Upper lobe of left lung (tissue), 6 donors: ENCODE measurements around the gene CCDC3. TPM values are rescaled to one million over a fixed set of nuclear protein-coding genes. Genes with fewer than 3 reads are reported as not detected.

ENCODE experiments used
- ATAC-seq, 2 donors: fragments of 200-7000 bp; cut with Tn5 transposase; one replicate each; pipeline ENCODE4 v1.9.1; 2022; ENCODE audit warnings: mild to moderate bottlenecking in 2 of 2, moderate library complexity in 2 of 2; ENCODE audit not compliant: low FRiP score in 2 of 2
- DNase-seq, 2 donors: peaks; one replicate each; pipeline ENCODE4 v3.0.0-alpha.2; 2019 to 2020
- H3K27ac ChIP-seq, 4 donors: fragments of 200-600 bp; sonication (generic); one replicate each; pipeline ENCODE4 v1.5.1; 2016 to 2019
- H3K27me3 ChIP-seq, 4 donors: fragments of 200-600 bp; sonication (generic); one replicate each; pipeline ENCODE4 v1.5.1; 2017 to 2019
- H3K36me3 ChIP-seq, 4 donors: fragments of 200-600 bp; sonication (generic); one replicate each; pipeline ENCODE4 v1.5.1; 2016 to 2019
- H3K4me1 ChIP-seq, 4 donors: fragments of 200-600 bp; sonication (generic); one replicate each; pipeline ENCODE4 v1.5.1; 2018 to 2019
- H3K4me3 ChIP-seq, 4 donors: fragments of 200-600 bp; sonication (generic); one replicate each; pipeline ENCODE4 v1.5.1; 2017 to 2019; ENCODE audit warnings: mild to moderate bottlenecking in 2 of 4, moderate library complexity in 1 of 4
- H3K9me3 ChIP-seq, 4 donors: fragments of 200-600 bp; sonication (generic); one replicate each; pipeline ENCODE4 v1.5.1; 2018 to 2019
- EP300 ChIP-seq, 4 donors: sonication (generic); formaldehyde crosslinking; IDR thresholded peaks; one replicate each; pipeline ENCODE4 v1.5.1; 2017; ENCODE audit warnings: antibody characterized with exemption in 4 of 4, control low read depth in 2 of 4
- POLR2A ChIP-seq, 4 donors: fragments of 450-650 bp; IDR thresholded peaks; one replicate each; pipeline ENCODE4 v1.5.1; 2016 to 2017; ENCODE audit warnings: antibody characterized with exemption in 4 of 4, mild to moderate bottlenecking in 2 of 4
- POLR2AphosphoS5 ChIP-seq, 2 donors: sonication (generic); formaldehyde crosslinking; IDR thresholded peaks; one replicate each; pipeline ENCODE4 v1.5.1; 2017; ENCODE audit warnings: antibody characterized with exemption in 2 of 2
- WGBS, 2 donors: methylation state at CpG; one replicate each; pipeline ENCODE4 v1.1.5; 2017 to 2018; 5-methylcytosine and 5-hydroxymethylcytosine counted together
- total RNA-seq, 6 donors: library from RNA; depleted of rRNA in 4 of 6; stranded (reverse); fragments of >200 nt in 4 of 6; gene quantifications; one replicate each; pipeline versions ENCODE4 v1.1.0 to v1.2.1, GENCODE V29; 2016 to 2021
- TF ChIP-seq, protein P1 (sequence below), 6 experiments: fragments of 450-650 bp in 4 of 6; fragments of 200-600 bp in 2 of 6; sonication (generic) in 2 of 6; IDR thresholded peaks; one replicate each; pipeline ENCODE4 v1.5.1; 2016 to 2019; ENCODE audit warnings: antibody characterized with exemption in 6 of 6
- donor health status: DM: no; HTN: no; CAD: no; lungs with moderate emphysema.
- donor health status: DM: no; HTN: yes; CAD: no; lungs with severe emphysema.

The CCDC3 gene
- total RNA-seq, 6 donors from 2014 or later = 0.98 to 13.1 (median 5.7) TPM

DNA sequence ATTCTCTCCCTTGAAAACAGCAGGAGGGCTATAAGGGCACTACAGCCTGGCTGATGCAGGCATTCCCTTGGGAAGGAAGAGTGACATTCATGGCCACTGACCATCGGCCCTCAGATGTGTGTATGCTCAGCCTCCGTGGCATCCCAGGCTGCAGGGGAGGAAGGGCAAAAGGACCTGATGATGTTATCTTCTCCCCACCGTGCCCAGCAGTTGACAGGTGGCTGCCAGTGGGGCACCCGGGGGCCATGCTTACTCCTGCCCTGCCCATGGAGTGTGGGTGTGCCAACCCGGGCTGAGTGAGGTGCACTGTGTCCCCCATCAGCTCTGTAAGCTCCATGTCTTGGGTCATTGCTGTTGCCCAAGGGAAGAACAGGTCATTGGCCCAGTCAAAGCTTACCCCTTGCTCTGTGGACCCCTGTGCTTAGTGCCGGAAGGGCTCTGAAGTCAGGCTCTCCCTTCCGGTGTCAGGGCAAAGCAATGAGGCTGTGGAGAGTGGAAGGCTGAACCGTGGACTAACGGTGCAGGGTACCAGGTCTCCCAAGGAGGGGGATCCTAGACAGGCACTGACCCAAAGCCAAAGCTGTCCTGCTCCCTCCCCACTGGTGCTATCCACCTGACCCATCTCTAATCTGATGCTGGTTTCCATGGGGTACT is 92.2 kb downstream of the CCDC3 start:
- DNase-seq (peak in 1 of 2 donors; percentile 38), ATAC-seq (peak in 1 of 2 donors; percentile 33)
- no peak for TF ChIP-seq POLR2AphosphoS5 (IDR thresholded peaks at IDR 0.05)
- TF ChIP-seq POLR2A (IDR thresholded peaks at IDR 0.05) = no peak
- TF ChIP-seq EP300 (IDR thresholded peaks at IDR 0.05) = no peak
- TF ChIP-seq, protein P1, sequence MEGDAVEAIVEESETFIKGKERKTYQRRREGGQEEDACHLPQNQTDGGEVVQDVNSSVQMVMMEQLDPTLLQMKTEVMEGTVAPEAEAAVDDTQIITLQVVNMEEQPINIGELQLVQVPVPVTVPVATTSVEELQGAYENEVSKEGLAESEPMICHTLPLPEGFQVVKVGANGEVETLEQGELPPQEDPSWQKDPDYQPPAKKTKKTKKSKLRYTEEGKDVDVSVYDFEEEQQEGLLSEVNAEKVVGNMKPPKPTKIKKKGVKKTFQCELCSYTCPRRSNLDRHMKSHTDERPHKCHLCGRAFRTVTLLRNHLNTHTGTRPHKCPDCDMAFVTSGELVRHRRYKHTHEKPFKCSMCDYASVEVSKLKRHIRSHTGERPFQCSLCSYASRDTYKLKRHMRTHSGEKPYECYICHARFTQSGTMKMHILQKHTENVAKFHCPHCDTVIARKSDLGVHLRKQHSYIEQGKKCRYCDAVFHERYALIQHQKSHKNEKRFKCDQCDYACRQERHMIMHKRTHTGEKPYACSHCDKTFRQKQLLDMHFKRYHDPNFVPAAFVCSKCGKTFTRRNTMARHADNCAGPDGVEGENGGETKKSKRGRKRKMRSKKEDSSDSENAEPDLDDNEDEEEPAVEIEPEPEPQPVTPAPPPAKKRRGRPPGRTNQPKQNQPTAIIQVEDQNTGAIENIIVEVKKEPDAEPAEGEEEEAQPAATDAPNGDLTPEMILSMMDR (IDR thresholded peaks at IDR 0.05) = no peak

GRCh38 chr10:12908773-12909172 is 92.7 kb downstream of the CCDC3 start:
- no peaks in the 10 kb centered on the region for H3K36me3 ChIP-seq
- DNase-seq = no peak
- ATAC-seq = no peak
- H3K4me3 ChIP-seq = no peak overlapping the region
- no peak for TF ChIP-seq POLR2A (IDR thresholded peaks at IDR 0.05)
- no peak for TF ChIP-seq EP300 (IDR thresholded peaks at IDR 0.05)
- no peaks in the 10 kb centered on the region for H3K4me1 ChIP-seq
- H3K27me3 ChIP-seq = no peaks in the 10 kb centered on the region
- no peaks in the 10 kb centered on the region for H3K9me3 ChIP-seq
- 87 to 94% methylated on average over 4 of the region's 4 CpGs for WGBS, 2 donors
- no peak overlapping the region for H3K27ac ChIP-seq

More for the DNA sequence above, 92.2 kb downstream of the CCDC3 start:
- H3K4me1 ChIP-seq = no peaks in the 10 kb centered on the region
- H3K36me3 ChIP-seq = no peaks in the 10 kb centered on the region
- no peaks in the 10 kb centered on the region for H3K27me3 ChIP-seq
- no peak overlapping the region for H3K4me3 ChIP-seq
- peak overlapping the region in 1 of 4 donors; percentile 1 for H3K27ac ChIP-seq
- no peaks in the 10 kb centered on the region for H3K9me3 ChIP-seq
- 76 to 93% methylated on average over 6 to 9 of the region's 9 CpGs for WGBS, 2 donors

GRCh38 chr10:12907656-12908055 is 93.9 kb downstream of the CCDC3 start:
- Histone ChIP-seq H3K9me3 (no peaks in the 10 kb centered on the region), H3K27ac (no peak overlapping the region), H3K4me3 (no peak overlapping the region), H3K36me3 (no peaks in the 10 kb centered on the region), H3K4me1 (no peaks in the 10 kb centered on the region), H3K27me3 (no peaks in the 10 kb centered on the region)
- ATAC-seq (no peak), DNase-seq (no peak)
- TF ChIP-seq, protein P1 (IDR thresholded peaks at IDR 0.05) = no peak
- TF ChIP-seq POLR2A (IDR thresholded peaks at IDR 0.05) (no peak), EP300 (IDR thresholded peaks at IDR 0.05) (no peak), POLR2AphosphoS5 (IDR thresholded peaks at IDR 0.05) (no peak)
- WGBS, 2 donors = 71 to 72% methylated on average over 4 of the region's 4 CpGs

- Histone ChIP-seq H3K27me3 (no peaks in the 10 kb centered on the region), H3K4me3 (no peak overlapping the region), H3K36me3 (no peaks in the 10 kb centered on the region), H3K4me1 (no peaks in the 10 kb centered on the region), H3K27ac (peak overlapping the region in 2 of 4 donors; percentile 4 to 7), H3K9me3 (no peaks in the 10 kb centered on the region)
- no peak for ATAC-seq
- TF ChIP-seq POLR2A (IDR thresholded peaks at IDR 0.05) (no peak), POLR2AphosphoS5 (IDR thresholded peaks at IDR 0.05) (peak in 1 of 2 donors; percentile 23), EP300 (IDR thresholded peaks at IDR 0.05) (no peak)
- TF ChIP-seq, protein P1 (IDR thresholded peaks at IDR 0.05) = no peak
- peak in 1 of 2 donors; percentile 48 for DNase-seq
- WGBS, 2 donors = 47 to 63% methylated on average over 13 of the region's 13 CpGs
Observed at GRCh38 chr10:12906051-12906541, 95.4 kb downstream of the CCDC3 start.

- H3K4me3 ChIP-seq = no peak overlapping the region
- WGBS, 2 donors = 78 to 87% methylated on average over 5 of the region's 5 CpGs
- DNase-seq = no peak
- TF ChIP-seq EP300 (IDR thresholded peaks at IDR 0.05) (no peak), POLR2A (IDR thresholded peaks at IDR 0.05) (no peak), POLR2AphosphoS5 (IDR thresholded peaks at IDR 0.05) (no peak)
- TF ChIP-seq, protein P1 (IDR thresholded peaks at IDR 0.05) = no peak
- no peaks in the 10 kb centered on the region for H3K27me3 ChIP-seq
- no peaks in the 10 kb centered on the region for H3K9me3 ChIP-seq
- no peaks in the 10 kb centered on the region for H3K36me3 ChIP-seq
- ATAC-seq = no peak
- no peaks in the 10 kb centered on the region for H3K4me1 ChIP-seq
- H3K27ac ChIP-seq = no peak overlapping the region
Observed at GRCh38 chr10:12905067-12905466, 96.4 kb downstream of the CCDC3 start.
